Psoas muscle (tissue), 8 donors: Measurements from ENCODE around the gene R3HDM4. TPM values are rescaled to one million over a fixed set of nuclear protein-coding genes. Genes with fewer than 3 reads are reported as not detected.
A peak's percentile ranks its signal among the peaks of the same experiment; 100 is the strongest.

Source experiments
- ATAC-seq, 4 donors: fragments of 200-7000 bp; cut with Tn5 transposase; one replicate each; pipeline ENCODE4 v1.9.1; 2020; ENCODE audit warnings: moderate library complexity in 3 of 4, mild to moderate bottlenecking in 2 of 4
- DNase-seq, 2 donors: peaks; one replicate each; pipeline ENCODE4 v3.0.0-alpha.2; 2020
- H3K27ac ChIP-seq: fragments of 200-600 bp; one replicate; pipeline ENCODE4 v1.8.0; 2022
- H3K27me3 ChIP-seq, 3 donors: fragments of 200-600 bp in 1 of 3; one replicate each; pipeline versions ENCODE4 v1.6.1 to v1.8.0; 2013 to 2022; ENCODE audit warnings: low read length in 2 of 3, mild to moderate bottlenecking in 2 of 3, moderate library complexity in 1 of 3; ENCODE audit not compliant: insufficient read depth in 3 of 3
- H3K36me3 ChIP-seq, 2 donors: fragments of 200-600 bp in 1 of 2; one replicate each; pipeline versions ENCODE4 v1.6.1 to v1.8.0; 2013 to 2022; ENCODE audit warnings: low read depth in 1 of 2, mild to moderate bottlenecking in 1 of 2, moderate library complexity in 1 of 2; ENCODE audit not compliant: insufficient read depth in 1 of 2
- H3K4me1 ChIP-seq: fragments of 200-600 bp; one replicate; pipeline ENCODE4 v1.8.0; 2022
- H3K4me3 ChIP-seq: fragments of 200-600 bp; one replicate; pipeline ENCODE4 v1.8.0; 2022; ENCODE audit warnings: mild to moderate bottlenecking
- H3K9me3 ChIP-seq: fragments of 200-600 bp; one replicate; pipeline ENCODE4 v1.8.0; 2022
- WGBS, 3 donors: extraction: QIAGEN DNeasy Blood & Tissue Kit; methylation state at CpG; one replicate each; pipeline versions ENCODE4 v1.1.6 to v1.1.7; 2013; 5-methylcytosine and 5-hydroxymethylcytosine counted together
- intact Hi-C, 2 donors: fragments of 100-400 bp; cut with DNase I; formaldehyde crosslinking; loops; one replicate each; pipeline versions ENCODE4 v1.11.0 to v1.14.2; 2022
- polyA plus RNA-seq, 3 donors: library from polyadenylated mRNA; stranded (reverse); fragments of 200-250 nt; gene quantifications; one replicate each; pipeline ENCODE4 v1.2.3, GENCODE V29; 2013
- total RNA-seq, 4 donors: library from RNA; stranded (reverse); fragmentation: NEBNext Ultra II Directional in 2 of 4; extraction: Animal tissue kit (Norgen Biotek cat#: 25700) in 2 of 4; gene quantifications; one replicate each; pipeline versions ENCODE4 v1.2.1 to v1.2.4, GENCODE V29; 2021 to 2023
- TF ChIP-seq, protein P1 (sequence below): fragments of 200-600 bp; IDR thresholded peaks from one replicate; pipeline ENCODE4 v1.8.0; 2022; ENCODE audit warnings: antibody characterized with exemption
- donor health status: healthy with polysubstance abuse.
- donor health status: DM: no; HTN: no; CAD: no; lungs with moderate emphysema.
- donor health status: Bipolar disorder and iron deficiency.
- donor health status: healthy.
- donor health status: DM: yes; HTN: yes; CAD: no.
- donor health status: DM: no; HTN: no; CAD: no.
- donor health status: DM: no; HTN: no; CAD: no.
- donor health status: DM: yes; HTN: yes; CAD: no.

Gene R3HDM4
- total and polyA plus RNA-seq, 7 donors: 17.8 to 92.0 (median 51.0) TPM

DNA sequence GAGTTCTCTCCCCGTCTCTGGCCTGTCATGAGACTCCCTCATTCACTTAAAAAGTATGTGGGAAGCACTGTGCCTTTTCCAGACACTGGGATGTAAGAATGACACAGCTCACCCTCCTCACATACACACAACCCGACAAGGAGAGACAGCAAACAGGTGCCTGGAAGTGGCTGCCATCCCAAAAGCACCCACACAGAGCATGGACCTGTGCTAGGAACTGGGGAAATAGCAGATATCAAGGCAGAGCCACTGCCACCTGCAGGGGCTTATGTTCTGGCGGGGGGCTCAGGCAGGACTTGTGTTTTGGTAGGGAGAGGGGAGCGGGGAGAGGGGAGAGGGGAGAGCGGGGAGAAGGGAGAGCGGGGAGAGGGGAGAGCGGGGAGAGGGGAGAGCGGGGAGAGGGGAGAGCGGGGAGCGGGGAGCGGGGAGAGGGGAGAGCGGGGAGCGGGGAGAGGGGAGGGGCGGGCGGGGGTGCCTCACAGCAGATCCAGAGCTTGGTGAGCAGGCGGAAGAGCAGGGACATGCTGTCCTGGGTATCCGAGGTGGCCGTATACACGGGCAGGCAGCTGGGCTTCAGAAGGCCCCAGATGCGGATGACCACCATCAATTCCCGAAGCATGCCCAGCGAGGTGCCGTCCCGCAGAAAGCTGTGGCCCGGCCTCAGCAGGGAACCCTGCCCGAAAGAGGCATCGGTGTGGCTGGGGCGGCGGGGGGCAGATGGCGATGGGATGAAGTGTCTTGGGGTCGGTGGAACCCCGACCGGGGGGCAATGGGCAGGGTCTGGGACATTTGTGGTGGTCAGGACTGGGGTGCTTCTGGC is 41.4 kb downstream of the R3HDM4 start:
- Histone ChIP-seq H3K27me3 (no peaks in the 10 kb centered on the region), H3K27ac (no peak overlapping the region), H3K4me3 (no peak overlapping the region), H3K9me3 (no peaks in the 10 kb centered on the region), H3K4me1 (no peaks in the 10 kb centered on the region), H3K36me3 (peaks cover 0 to 64% of the 10 kb centered on the region in 2 donors)
- TF ChIP-seq, protein P1, sequence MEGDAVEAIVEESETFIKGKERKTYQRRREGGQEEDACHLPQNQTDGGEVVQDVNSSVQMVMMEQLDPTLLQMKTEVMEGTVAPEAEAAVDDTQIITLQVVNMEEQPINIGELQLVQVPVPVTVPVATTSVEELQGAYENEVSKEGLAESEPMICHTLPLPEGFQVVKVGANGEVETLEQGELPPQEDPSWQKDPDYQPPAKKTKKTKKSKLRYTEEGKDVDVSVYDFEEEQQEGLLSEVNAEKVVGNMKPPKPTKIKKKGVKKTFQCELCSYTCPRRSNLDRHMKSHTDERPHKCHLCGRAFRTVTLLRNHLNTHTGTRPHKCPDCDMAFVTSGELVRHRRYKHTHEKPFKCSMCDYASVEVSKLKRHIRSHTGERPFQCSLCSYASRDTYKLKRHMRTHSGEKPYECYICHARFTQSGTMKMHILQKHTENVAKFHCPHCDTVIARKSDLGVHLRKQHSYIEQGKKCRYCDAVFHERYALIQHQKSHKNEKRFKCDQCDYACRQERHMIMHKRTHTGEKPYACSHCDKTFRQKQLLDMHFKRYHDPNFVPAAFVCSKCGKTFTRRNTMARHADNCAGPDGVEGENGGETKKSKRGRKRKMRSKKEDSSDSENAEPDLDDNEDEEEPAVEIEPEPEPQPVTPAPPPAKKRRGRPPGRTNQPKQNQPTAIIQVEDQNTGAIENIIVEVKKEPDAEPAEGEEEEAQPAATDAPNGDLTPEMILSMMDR: no peak
- WGBS, 3 donors: 72 to 93% (median 89%) methylated on average over 20 to 24 of the region's 33 CpGs
- intact Hi-C loops: no loop called here
- peak in 2 of 4 donors; percentile 38 to 40 for ATAC-seq
- peak in 1 of 2 donors; percentile 62 for DNase-seq

DNA sequence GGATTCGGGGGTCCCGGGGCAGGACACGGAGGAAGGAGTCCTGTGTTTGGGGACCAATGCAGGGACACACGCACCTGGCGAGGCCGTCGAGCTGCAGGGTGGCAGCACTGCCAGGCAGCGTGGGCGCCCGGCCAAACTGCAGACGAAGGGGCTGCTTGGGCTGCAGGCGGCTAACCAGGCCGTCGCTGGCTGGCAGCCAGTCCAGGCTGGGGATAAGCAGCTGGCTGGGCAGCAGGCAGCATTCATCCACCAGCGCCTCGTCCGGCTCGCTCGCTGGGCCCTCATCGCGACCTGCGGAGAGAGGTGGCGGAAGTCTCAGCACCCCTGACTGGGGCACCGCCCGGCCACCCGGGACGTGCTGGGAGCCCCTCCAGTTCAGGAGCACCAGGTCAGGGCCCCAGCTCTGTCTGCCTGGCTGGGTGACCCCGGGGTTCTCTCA is 42.0 kb downstream of the R3HDM4 start:
- TF ChIP-seq, protein P1: no peak
- Histone ChIP-seq H3K36me3 (peaks cover 0 to 64% of the 10 kb centered on the region in 2 donors), H3K27me3 (no peaks in the 10 kb centered on the region), H3K4me1 (no peaks in the 10 kb centered on the region), H3K27ac (no peak overlapping the region), H3K9me3 (no peaks in the 10 kb centered on the region), H3K4me3 (no peak overlapping the region)
- intact Hi-C loops: no loop called here
- DNase-seq (peak in 1 of 2 donors; percentile 78), ATAC-seq (peak in 2 of 4 donors; percentile 15 to 18)
- WGBS, 3 donors: 61 to 76% (median 74%) methylated on average over 25 to 28 of the region's 28 CpGs

DNA sequence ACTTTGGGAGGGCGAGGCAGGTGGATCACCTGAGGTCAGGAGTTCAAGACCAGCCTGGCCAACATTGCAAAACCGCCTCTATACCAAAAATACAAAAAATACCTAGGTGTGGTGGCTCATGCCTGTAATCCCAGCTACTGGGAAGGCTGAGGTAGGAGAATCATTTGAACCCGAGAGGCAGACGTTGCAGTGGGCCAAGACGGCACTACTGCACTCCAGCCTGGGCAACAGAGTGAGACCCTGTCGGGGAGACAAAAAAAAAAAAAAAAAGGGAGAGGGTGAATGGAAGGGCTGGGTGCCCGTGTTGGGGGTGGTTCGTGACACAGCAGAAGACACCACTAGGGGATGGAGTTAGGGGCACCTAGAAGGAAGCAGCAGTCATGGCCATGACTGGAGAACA is 42.7 kb downstream of the R3HDM4 start:
- H3K4me1 ChIP-seq: no peaks in the 10 kb centered on the region
- H3K27me3 ChIP-seq: no peaks in the 10 kb centered on the region
- peak overlapping the region; percentile 23 for H3K27ac ChIP-seq
- ATAC-seq (no peak), DNase-seq (no peak)
- no peaks in the 10 kb centered on the region for H3K9me3 ChIP-seq
- H3K4me3 ChIP-seq: no peak overlapping the region
- intact Hi-C loops: no loop called here
- peaks cover 0 to 62% of the 10 kb centered on the region in 2 donors for H3K36me3 ChIP-seq
- TF ChIP-seq, protein P1: no peak
- 92 to 94% (median 92%) methylated on average over 8 of the region's 8 CpGs for WGBS, 3 donors

DNA sequence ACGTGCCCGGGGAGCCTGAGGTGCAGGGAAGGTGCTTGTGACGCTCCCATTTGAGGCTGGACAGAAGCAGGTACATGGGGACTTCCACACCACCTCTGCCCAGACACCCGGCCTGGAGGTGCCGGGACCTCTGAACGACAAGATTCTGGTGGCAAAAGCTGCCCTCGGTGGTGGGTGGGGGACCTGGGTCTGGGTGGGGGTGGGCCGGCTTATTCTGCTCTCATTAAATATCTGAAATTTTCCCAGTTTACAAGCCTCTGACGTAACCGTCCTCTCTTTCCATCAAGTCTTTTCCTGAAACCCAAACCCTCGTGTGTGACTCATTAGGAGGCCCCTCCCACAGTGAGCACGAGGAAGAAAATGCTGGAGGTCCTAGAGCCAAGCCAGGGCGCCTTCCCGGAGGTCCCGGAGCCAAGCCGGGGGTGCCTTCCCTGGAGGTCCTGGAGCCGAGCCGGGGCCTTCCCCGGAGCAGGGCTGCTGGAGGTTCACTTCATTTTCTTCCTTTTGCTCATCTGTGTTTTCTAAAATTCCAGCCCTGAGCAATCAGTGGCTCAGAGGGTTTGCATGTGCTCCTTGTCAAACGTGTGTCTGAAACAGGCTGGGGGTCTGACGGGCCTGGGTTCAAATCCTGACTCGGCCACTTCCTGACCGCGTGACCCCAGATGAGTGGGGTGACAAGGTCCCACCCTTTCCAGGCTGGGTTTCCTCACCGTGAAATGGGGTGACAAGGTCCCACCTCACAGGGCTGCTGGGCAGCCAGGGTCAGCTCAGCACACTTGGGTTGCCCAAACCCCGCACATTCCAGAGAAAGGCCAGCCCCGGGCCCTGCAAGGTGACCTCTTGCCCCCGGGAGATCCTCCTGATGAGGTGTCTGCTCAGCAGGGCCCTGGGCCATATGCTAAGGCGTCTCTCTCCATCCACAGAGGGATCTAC is 43.5 kb downstream of the R3HDM4 start:
- Histone ChIP-seq H3K36me3 (peaks cover 0 to 54% of the 10 kb centered on the region in 2 donors), H3K4me1 (no peaks in the 10 kb centered on the region), H3K9me3 (no peaks in the 10 kb centered on the region), H3K27ac (peak overlapping the region; percentile 36), H3K27me3 (no peaks in the 10 kb centered on the region), H3K4me3 (no peak overlapping the region)
- DNase-seq (peak; percentile 81 to 84), ATAC-seq (peak; percentile 13 to 40 (median 32))
- intact Hi-C loops: no loop called here
- WGBS, 3 donors: 77 to 81% (median 78%) methylated on average over 29 of the region's 29 CpGs
- TF ChIP-seq, protein P1: no peak
